Smooth muscle cell (in vitro differentiated cells): Measurements from ENCODE around the gene ODC1. TPM values are rescaled to one million over a fixed set of nuclear protein-coding genes. Genes with fewer than 3 reads are reported as not detected.
"Not testable (repeated sequence)": the region's sequence is repeated elsewhere in the genome, so short reads cannot be mapped to it uniquely, and the experiment has no call there.

Experiments
- DNase-seq: peaks from one replicate; lab custom pipeline; 2025; ENCODE audit not compliant: unreplicated experiment; lab: John Stamatoyannopoulos, UW
- H2AFZ ChIP-seq: fragments of 200-600 bp; sonication (generic); 2 replicates; pipeline ENCODE4 v1.6.0; 2016; ENCODE audit warnings: antibody characterized with exemption, low read depth, mild to moderate bottlenecking
- H3F3A ChIP-seq: fragments of 200-600 bp; sonication (generic); 2 replicates; pipeline ENCODE4 v1.6.0; 2017; ENCODE audit warnings: antibody characterized with exemption, low read depth
- H3K27ac ChIP-seq: fragments of 200-600 bp; sonication (generic); 2 replicates; pipeline ENCODE4 v1.5.1; 2016; ENCODE audit warnings: low read depth, mild to moderate bottlenecking
- H3K27me3 ChIP-seq: fragments of 200-600 bp; sonication (generic); 2 replicates; pipeline ENCODE4 v1.6.1; 2016; ENCODE audit warnings: low read depth, mild to moderate bottlenecking
- H3K36me3 ChIP-seq: fragments of 200-600 bp; sonication (generic); 2 replicates; pipeline ENCODE4 v1.5.1; 2016; ENCODE audit warnings: low read depth
- H3K4me1 ChIP-seq: fragments of 200-600 bp; sonication (generic); 2 replicates; pipeline ENCODE4 v1.5.1; 2016; ENCODE audit warnings: low read depth
- H3K4me2 ChIP-seq: fragments of 200-600 bp; sonication (generic); 2 replicates; pipeline ENCODE4 v1.6.0; 2016; ENCODE audit warnings: mild to moderate bottlenecking
- H3K4me3 ChIP-seq: fragments of 200-600 bp; sonication (generic); 2 replicates; pipeline ENCODE4 v1.5.1; 2016; ENCODE audit warnings: mild to moderate bottlenecking
- H3K79me2 ChIP-seq: fragments of 200-600 bp; sonication (generic); 2 replicates; pipeline ENCODE4 v1.6.0; 2016; ENCODE audit warnings: low read depth, mild to moderate bottlenecking
- H3K9ac ChIP-seq: fragments of 200-600 bp; sonication (generic); 2 replicates; pipeline ENCODE4 v1.6.0; 2016; ENCODE audit warnings: low read depth
- H3K9me3 ChIP-seq: fragments of 200-600 bp; sonication (generic); replicated peaks from 2 replicates; pipeline ENCODE4 v1.5.1; 2016; ENCODE audit warnings: low read depth
- H4K20me1 ChIP-seq: fragments of 200-600 bp; sonication (generic); 2 replicates; pipeline ENCODE4 v1.6.0; 2016; ENCODE audit warnings: low read depth
- WGBS: methylation state at CpG from one replicate; pipeline ENCODE4 v1.1.7; 2016; ENCODE audit warnings: low lambda C conversion rate; 5-methylcytosine and 5-hydroxymethylcytosine counted together
- polyA plus RNA-seq: library from polyadenylated mRNA; unstranded; fragments of >200 nt; fragmentation: Nextera tagmentation; extraction: Ambion mirVana; gene quantifications from 2 replicates; pipeline ENCODE4 v1.2.1, GENCODE V29; 2016
- total RNA-seq: library from RNA; depleted of rRNA; stranded (reverse); fragments of >200 nt; gene quantifications from 2 replicates; pipeline ENCODE4 v1.2.3, GENCODE V29; 2014
- TF ChIP-seq, protein P1 (sequence below): fragments of 200-600 bp; sonication (generic); IDR thresholded peaks from 2 replicates; pipeline ENCODE4 v1.5.1; 2017; ENCODE audit warnings: borderline replicate concordance, mild to moderate bottlenecking, antibody characterized with exemption; ENCODE audit not compliant: insufficient read depth, poor library complexity, severe bottlenecking

The ODC1 gene
- total and polyA plus RNA-seq, 2 experiments from 2014 or later, result 22.4 to 34.7 TPM

DNA sequence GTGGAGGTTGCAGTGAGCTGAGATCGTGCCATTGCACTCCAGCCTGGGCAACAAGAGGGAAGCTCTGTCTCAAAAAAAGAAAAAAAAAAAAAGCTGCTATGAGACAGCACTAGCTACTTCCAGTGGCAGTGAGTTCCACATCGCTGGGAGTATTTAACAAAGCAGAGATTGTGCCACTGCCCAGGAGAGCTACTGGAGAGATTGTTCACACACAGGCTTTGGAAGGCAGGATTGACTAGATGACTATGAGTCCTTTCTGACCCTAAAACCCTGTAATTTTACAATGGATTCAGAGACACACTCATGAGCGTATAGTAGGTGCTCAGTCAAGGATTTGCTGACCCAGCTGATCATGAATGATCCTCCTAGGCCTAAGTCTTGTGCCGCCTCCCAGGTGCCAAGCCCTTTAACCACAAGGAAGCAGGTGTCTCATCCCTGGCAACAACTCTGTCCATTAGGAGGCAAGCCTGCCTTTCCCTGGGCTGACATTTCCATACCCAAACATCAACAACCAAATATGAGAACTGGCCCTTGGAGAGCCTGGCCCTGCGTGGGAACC is 45.0 kb upstream of the ODC1 start:
- Histone ChIP-seq H3K4me3 (no peak overlapping the region), H3K27me3 (no peaks in the 10 kb centered on the region), H3K79me2 (no peaks in the 10 kb centered on the region), H3K36me3 (no peaks in the 10 kb centered on the region), H3F3A (no peaks in the 10 kb centered on the region), H3K4me1 (no peaks in the 10 kb centered on the region), H3K4me2 (no peak overlapping the region), H3K9ac (no peak overlapping the region), H3K27ac (no peak overlapping the region), H2AFZ (no peak overlapping the region), H3K9me3 (no peaks in the 10 kb centered on the region), H4K20me1 (no peaks in the 10 kb centered on the region)
- 91% methylated on average over 5 of the region's 5 CpGs for WGBS
- DNase-seq, result no peak
- TF ChIP-seq, protein P1, sequence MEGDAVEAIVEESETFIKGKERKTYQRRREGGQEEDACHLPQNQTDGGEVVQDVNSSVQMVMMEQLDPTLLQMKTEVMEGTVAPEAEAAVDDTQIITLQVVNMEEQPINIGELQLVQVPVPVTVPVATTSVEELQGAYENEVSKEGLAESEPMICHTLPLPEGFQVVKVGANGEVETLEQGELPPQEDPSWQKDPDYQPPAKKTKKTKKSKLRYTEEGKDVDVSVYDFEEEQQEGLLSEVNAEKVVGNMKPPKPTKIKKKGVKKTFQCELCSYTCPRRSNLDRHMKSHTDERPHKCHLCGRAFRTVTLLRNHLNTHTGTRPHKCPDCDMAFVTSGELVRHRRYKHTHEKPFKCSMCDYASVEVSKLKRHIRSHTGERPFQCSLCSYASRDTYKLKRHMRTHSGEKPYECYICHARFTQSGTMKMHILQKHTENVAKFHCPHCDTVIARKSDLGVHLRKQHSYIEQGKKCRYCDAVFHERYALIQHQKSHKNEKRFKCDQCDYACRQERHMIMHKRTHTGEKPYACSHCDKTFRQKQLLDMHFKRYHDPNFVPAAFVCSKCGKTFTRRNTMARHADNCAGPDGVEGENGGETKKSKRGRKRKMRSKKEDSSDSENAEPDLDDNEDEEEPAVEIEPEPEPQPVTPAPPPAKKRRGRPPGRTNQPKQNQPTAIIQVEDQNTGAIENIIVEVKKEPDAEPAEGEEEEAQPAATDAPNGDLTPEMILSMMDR, result no peak

DNA sequence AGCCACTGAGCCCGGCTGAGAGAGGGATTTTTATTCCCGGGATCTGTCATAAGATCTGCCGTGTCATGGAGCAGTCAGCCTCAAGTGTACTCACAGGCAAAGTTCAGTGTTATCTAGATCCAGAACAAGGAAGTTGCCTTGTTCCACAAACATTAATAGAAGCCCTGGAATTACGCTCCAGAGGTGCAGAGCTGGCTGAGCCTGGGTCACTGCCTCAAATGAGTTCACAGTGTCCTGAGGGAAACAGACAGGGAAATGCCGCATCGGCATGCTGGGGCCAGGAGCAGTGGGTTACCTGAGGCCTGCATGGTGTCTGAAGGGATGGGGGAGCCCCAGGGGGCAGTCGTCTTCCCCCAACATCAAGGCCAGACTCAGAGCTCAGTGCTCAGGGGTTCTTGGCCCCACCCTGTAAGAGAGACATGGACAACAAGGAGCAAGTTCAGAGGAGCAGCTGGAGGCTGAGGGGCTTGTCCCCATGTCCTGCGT is 42.7 kb upstream of the ODC1 start:
- 95% methylated on average over 8 of the region's 8 CpGs for WGBS
- Histone ChIP-seq H3K27ac (no peak overlapping the region), H3K4me2 (no peak overlapping the region), H3F3A (no peaks in the 10 kb centered on the region), H3K9ac (no peak overlapping the region), H3K9me3 (no peaks in the 10 kb centered on the region), H2AFZ (no peak overlapping the region), H3K4me3 (no peak overlapping the region), H3K79me2 (no peaks in the 10 kb centered on the region), H4K20me1 (no peaks in the 10 kb centered on the region), H3K36me3 (no peaks in the 10 kb centered on the region), H3K4me1 (no peaks in the 10 kb centered on the region), H3K27me3 (peaks cover 4% of the 10 kb centered on the region)
- TF ChIP-seq, protein P1, result no peak
- no peak for DNase-seq

DNA sequence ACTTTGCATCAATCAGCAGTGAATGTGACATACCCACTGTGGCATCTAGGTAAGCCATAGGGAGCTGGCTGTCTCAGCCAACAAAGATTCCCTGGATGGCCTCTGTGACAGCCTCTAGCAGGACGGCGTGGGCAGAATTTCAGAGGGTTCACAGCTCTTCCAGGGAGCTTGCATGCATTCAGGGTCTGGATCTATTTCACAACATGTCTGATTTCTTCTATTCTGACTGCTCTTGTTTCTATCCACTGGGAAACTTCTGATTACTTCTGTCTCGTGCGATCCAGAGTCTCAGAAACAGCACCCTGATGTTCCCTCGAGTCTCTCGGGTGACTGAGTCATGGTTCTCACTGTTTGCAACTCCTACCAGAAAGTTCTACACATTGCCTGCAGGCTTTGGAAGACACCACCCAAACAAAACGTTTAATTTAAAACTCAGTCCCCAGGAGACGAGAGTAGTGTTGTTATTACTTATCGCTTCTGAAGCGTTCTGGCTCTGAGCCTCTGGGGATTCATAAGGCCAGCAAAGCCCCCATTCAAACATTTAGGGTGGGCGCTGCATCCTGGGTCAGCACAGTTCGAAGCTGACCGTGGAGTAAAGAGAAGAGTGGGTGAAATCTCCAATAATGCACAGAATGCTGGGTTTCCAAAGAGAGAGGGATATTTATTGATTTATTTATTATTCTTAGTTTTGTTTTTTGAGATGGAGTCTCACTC is 41.9 kb upstream of the ODC1 start:
- DNase-seq, result no peak
- Histone ChIP-seq H3K36me3 (no peaks in the 10 kb centered on the region), H3K4me3 (no peak overlapping the region), H2AFZ (no peak overlapping the region), H3K9me3 (no peaks in the 10 kb centered on the region), H3K79me2 (no peaks in the 10 kb centered on the region), H3K9ac (no peak overlapping the region), H4K20me1 (no peaks in the 10 kb centered on the region), H3K4me2 (no peak overlapping the region), H3K27me3 (peaks cover 4% of the 10 kb centered on the region), H3K27ac (no peak overlapping the region), H3K4me1 (no peaks in the 10 kb centered on the region), H3F3A (no peaks in the 10 kb centered on the region)
- TF ChIP-seq, protein P1, result no peak
- WGBS, result 75% methylated on average over 13 of the region's 13 CpGs

DNA sequence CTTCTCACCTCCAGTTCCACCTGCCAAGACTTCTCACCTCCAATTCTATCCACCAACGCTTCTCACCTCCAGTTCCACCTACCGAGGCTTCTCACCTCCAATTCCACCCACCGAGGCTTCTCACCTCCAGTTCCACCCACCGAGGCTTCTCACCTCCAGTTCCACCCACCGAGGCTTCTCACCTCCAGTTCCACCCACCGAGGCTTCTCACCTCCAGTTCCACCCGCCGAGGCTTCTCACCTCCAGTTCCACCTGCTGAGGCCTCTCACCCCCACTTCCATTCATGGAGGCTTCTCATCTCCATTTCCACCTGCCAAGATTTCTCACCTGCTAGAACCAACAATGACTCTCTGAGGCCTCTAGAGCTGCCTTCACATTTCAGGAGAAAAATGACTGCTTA is 40.0 kb upstream of the ODC1 start:
- H3K27me3 ChIP-seq, DNase-seq, H3F3A ChIP-seq, H4K20me1 ChIP-seq, H3K36me3 ChIP-seq, H3K79me2 ChIP-seq, H3K9ac ChIP-seq, H2AFZ ChIP-seq, H3K9me3 ChIP-seq, H3K4me3 ChIP-seq, H3K4me1 ChIP-seq, H3K27ac ChIP-seq, H3K4me2 ChIP-seq: not testable (repeated sequence)
- WGBS, result 94% methylated on average over 8 of the region's 8 CpGs

DNA sequence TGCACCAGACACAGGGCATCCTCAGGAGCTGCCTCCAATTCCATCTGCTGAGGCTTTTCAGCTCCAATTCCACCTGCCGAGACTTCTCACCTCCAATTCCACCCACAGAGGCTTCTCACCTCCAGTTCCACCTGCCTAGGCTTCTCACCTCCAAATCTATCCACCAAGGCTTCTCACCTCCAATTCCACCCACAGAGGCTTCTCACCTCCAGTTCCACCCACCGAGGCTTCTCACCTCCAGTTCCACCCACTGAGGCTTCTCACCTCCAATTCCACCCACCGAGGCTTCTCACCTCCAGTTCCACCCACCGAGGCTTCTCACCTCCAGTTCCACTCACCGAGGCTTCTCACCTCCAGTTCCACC is 39.6 kb upstream of the ODC1 start:
- H3K4me2 ChIP-seq, H3K27ac ChIP-seq, H3K4me3 ChIP-seq, DNase-seq, H3K4me1 ChIP-seq, H2AFZ ChIP-seq, H4K20me1 ChIP-seq, H3K9ac ChIP-seq, H3K36me3 ChIP-seq, H3K79me2 ChIP-seq, H3K9me3 ChIP-seq, H3K27me3 ChIP-seq, H3F3A ChIP-seq: not testable (repeated sequence)
- whole genome bisulfite sequencing, result 94% methylated on average over 5 of the region's 5 CpGs
